ENCODE data around the gene RCAN2.

The RCAN2 gene

DNA sequence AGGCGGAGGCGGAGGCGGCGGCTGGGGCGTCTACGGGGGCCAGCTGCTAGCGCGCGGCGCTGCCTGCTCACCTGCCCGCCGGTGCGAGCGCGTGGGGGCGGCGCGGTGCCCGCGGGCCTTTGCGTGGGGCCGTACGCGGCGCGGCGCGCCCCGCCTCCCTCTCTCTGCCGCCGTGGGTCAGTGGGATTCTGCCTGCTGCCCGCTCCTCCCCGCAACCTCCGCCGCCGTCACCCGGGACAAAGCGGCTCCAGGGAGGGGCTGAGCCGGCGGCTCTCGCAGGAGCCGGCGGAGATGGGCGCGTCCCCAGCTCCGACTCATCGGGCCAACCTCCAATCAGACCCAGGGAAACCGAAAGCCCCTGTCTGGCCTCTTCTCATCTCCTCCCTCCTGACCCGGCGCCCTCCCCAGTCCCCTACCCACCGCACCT is at the start of gene RCAN2:
Gene RCAN2, minus strand, starts transcription at position 249 of the 427 bp plus-strand sequence.
- TF ChIP-seq, protein P1, sequence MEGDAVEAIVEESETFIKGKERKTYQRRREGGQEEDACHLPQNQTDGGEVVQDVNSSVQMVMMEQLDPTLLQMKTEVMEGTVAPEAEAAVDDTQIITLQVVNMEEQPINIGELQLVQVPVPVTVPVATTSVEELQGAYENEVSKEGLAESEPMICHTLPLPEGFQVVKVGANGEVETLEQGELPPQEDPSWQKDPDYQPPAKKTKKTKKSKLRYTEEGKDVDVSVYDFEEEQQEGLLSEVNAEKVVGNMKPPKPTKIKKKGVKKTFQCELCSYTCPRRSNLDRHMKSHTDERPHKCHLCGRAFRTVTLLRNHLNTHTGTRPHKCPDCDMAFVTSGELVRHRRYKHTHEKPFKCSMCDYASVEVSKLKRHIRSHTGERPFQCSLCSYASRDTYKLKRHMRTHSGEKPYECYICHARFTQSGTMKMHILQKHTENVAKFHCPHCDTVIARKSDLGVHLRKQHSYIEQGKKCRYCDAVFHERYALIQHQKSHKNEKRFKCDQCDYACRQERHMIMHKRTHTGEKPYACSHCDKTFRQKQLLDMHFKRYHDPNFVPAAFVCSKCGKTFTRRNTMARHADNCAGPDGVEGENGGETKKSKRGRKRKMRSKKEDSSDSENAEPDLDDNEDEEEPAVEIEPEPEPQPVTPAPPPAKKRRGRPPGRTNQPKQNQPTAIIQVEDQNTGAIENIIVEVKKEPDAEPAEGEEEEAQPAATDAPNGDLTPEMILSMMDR (conservative IDR thresholded peaks at IDR 0.05; ENCODE audit: control insufficient read depth, insufficient read depth, low read depth, low read length): no peak
- DNase-seq (ENCODE audit: low read depth): peak; percentile 46
- H3K4me3 ChIP-seq (ENCODE audit: control insufficient read depth, low read depth, low read length): peak within 1 kb of the TSS; percentile 55

- DNase-seq (ENCODE audit: low read depth): no peak
- TF ChIP-seq, protein P1 (conservative IDR thresholded peaks at IDR 0.05; ENCODE audit: control insufficient read depth, insufficient read depth, low read depth, low read length): no peak
- H3K4me3 ChIP-seq (ENCODE audit: control insufficient read depth, low read depth, low read length): no peak overlapping the region
Observed at GRCh38 chr6:46539866-46540265, 48.6 kb upstream of the RCAN2 start.

GRCh38 chr6:46538800-46539480 is 47.7 kb upstream of the RCAN2 start:
- no peak for DNase-seq (ENCODE audit: low read depth)
- no peak overlapping the region for H3K4me3 ChIP-seq (ENCODE audit: control insufficient read depth, low read depth, low read length)
- TF ChIP-seq, protein P1 (conservative IDR thresholded peaks at IDR 0.05; ENCODE audit: control insufficient read depth, insufficient read depth, low read depth, low read length): no peak

- no peak for DNase-seq (ENCODE audit: low read depth)
- H3K4me3 ChIP-seq (ENCODE audit: control insufficient read depth, low read depth, low read length): no peak overlapping the region
- TF ChIP-seq, protein P1 (conservative IDR thresholded peaks at IDR 0.05; ENCODE audit: control insufficient read depth, insufficient read depth, low read depth, low read length): no peak
Observed at GRCh38 chr6:46530896-46531295, 39.6 kb upstream of the RCAN2 start.

- no peak for DNase-seq (ENCODE audit: low read depth)
- no peak overlapping the region for H3K4me3 ChIP-seq (ENCODE audit: control insufficient read depth, low read depth, low read length)
- TF ChIP-seq, protein P1 (conservative IDR thresholded peaks at IDR 0.05; ENCODE audit: control insufficient read depth, insufficient read depth, low read depth, low read length): no peak
Observed at GRCh38 chr6:46528961-46529750, 37.9 kb upstream of the RCAN2 start.

DNA sequence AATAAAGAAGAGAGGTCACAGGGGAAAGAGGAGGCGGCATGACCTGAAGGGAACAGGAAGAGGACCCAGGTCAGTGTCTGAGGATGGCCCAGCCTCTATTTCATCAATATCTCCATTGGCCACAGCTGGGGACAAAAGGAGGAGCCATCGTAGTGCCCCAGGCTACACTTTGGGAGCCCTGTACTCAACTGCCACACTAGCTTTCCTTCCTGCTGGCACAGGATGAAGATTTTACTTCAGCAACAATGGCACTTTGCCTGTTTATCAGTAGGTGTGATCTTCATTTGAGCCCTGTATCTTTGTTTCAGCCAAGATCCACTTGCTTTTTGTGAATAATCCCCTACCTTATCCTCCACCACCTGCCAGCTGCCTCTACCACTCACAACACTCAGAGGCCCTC is 35.4 kb upstream of the RCAN2 start:
- TF ChIP-seq, protein P1 (conservative IDR thresholded peaks at IDR 0.05; ENCODE audit: control insufficient read depth, insufficient read depth, low read depth, low read length): no peak
- no peak overlapping the region for H3K4me3 ChIP-seq (ENCODE audit: control insufficient read depth, low read depth, low read length)
- no peak for DNase-seq (ENCODE audit: low read depth)
